ENCODE data around the gene PRR23A. TPM values are rescaled to one million over a fixed set of nuclear protein-coding genes. Genes with fewer than 3 reads are reported as not detected.
"Not testable (repeated sequence)": the region's sequence is repeated elsewhere in the genome, so short reads cannot be mapped to it uniquely, and the experiment has no call there.

The PRR23A gene
- polyA plus RNA-seq, 1 experiment = not detected

DNA sequence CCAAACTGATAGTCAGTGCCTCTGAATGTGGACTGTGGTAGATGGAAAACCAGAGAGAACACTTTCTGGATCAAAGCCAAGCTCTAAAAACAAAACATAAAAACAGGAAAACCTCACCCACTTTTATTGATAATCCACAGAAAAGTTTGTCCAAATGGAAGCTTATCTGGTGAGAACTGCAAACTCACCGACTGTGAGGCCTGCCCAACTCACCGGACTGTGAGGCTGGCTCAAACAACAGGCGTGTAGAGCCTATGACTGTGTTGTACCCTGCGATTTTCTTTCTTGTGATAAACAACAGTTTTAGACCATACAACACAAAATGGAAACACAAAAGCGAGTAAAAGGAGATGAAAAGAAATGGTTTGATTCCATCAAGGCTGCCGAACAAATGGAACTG, 31.4 kb upstream of the PRR23A start:
- DNase-seq (ENCODE audit: low read depth, low spot score) = no peak
- Histone ChIP-seq H3K27me3 (ENCODE audit: control insufficient read depth, insufficient read depth, low read length) (no peaks in the 10 kb centered on the region), H3K27ac (ENCODE audit: low read depth, low read length) (no peak overlapping the region), H3K9me3 (ENCODE audit: control insufficient read depth, insufficient read depth, low read length) (no peaks in the 10 kb centered on the region), H3K4me3 (ENCODE audit: low read depth, low read length) (no peak overlapping the region)
- CTCF ChIA-PET = no interaction called here
- TF ChIP-seq, protein P1, sequence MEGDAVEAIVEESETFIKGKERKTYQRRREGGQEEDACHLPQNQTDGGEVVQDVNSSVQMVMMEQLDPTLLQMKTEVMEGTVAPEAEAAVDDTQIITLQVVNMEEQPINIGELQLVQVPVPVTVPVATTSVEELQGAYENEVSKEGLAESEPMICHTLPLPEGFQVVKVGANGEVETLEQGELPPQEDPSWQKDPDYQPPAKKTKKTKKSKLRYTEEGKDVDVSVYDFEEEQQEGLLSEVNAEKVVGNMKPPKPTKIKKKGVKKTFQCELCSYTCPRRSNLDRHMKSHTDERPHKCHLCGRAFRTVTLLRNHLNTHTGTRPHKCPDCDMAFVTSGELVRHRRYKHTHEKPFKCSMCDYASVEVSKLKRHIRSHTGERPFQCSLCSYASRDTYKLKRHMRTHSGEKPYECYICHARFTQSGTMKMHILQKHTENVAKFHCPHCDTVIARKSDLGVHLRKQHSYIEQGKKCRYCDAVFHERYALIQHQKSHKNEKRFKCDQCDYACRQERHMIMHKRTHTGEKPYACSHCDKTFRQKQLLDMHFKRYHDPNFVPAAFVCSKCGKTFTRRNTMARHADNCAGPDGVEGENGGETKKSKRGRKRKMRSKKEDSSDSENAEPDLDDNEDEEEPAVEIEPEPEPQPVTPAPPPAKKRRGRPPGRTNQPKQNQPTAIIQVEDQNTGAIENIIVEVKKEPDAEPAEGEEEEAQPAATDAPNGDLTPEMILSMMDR (IDR thresholded peaks at IDR 0.05; ENCODE audit: low read depth, low read length) = no peak
- POLR2A ChIA-PET = no interaction called here

DNA sequence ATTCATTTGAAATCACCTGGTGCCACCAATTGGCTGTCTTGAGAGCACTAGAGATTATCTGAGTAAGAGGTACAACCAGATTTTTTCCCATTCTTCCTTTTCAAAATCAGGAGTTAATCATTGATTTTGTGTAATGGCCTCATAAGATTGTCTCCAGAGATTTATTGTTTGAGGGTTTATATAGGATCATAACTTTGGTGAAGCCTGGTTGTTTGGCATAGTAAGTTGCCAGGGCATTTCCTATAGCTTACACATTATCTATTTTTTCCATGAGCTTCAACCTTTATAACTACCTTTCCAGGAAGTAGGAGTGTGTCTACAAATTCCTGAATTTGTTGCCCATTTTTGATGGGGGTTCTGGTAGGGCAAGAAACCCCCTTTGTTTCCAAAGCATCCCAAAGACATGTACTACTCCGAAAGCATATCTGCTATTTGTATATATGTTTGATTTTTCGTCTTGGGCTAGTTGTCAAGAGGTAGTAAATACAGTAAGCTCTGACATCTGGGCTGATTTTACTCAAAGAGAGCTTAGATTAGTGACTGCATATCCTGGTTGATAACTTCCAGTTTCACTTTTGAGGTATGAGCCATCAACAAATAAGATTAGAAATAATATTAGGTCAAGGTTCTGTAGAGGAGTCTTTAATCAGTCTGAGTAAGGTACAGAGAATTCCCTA, 26.4 kb upstream of the PRR23A start:
- H3K9me3 ChIP-seq (ENCODE audit: control insufficient read depth, insufficient read depth, low read length) = no peaks in the 10 kb centered on the region
- TF ChIP-seq, protein P1 (IDR thresholded peaks at IDR 0.05; ENCODE audit: low read depth, low read length) = no peak
- H3K27ac ChIP-seq (ENCODE audit: low read depth, low read length) = no peak overlapping the region
- DNase-seq (ENCODE audit: low read depth, low spot score) = no peak
- ChIA-PET CTCF (no interaction called here), POLR2A (no interaction called here)
- H3K27me3 ChIP-seq (ENCODE audit: control insufficient read depth, insufficient read depth, low read length) = no peaks in the 10 kb centered on the region
- H3K4me3 ChIP-seq (ENCODE audit: low read depth, low read length) = no peak overlapping the region

DNA sequence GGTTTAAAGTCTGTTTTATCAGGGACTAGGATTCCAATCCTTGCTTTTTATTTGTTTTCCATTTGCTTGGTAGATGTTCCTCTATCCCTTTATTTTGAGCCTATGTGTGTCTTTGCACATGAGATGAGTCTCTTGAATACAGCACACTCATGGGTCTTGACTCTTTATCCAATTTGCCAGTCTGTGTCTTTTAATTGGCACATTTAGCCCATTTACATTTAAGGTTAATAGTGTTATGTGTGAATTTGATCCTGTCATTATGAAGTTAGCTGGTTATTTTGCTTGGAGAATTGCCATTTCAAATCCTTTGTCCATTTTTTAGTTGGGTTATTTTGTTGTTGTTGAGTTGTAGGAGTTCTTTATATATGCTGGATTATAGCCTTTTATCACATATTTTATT, 24.5 kb upstream of the PRR23A start:
- H3K27me3 ChIP-seq (ENCODE audit: control insufficient read depth, insufficient read depth, low read length); CTCF ChIA-PET; H3K9me3 ChIP-seq (ENCODE audit: control insufficient read depth, insufficient read depth, low read length); DNase-seq (ENCODE audit: low read depth, low spot score); H3K4me3 ChIP-seq (ENCODE audit: low read depth, low read length); H3K27ac ChIP-seq (ENCODE audit: low read depth, low read length); POLR2A ChIA-PET: not testable (repeated sequence)

GRCh38 chr3:139024968-139025367, 18.9 kb upstream of the PRR23A start:
- no peak for DNase-seq (ENCODE audit: low read depth, low spot score)
- no peak overlapping the region for H3K4me3 ChIP-seq (ENCODE audit: low read depth, low read length)
- TF ChIP-seq, protein P1 (IDR thresholded peaks at IDR 0.05; ENCODE audit: low read depth, low read length) = no peak
- CTCF ChIA-PET = no interaction called here
- H3K27ac ChIP-seq (ENCODE audit: low read depth, low read length) = no peak overlapping the region
- H3K27me3 ChIP-seq (ENCODE audit: control insufficient read depth, insufficient read depth, low read length) = no peaks in the 10 kb centered on the region
- H3K9me3 ChIP-seq (ENCODE audit: control insufficient read depth, insufficient read depth, low read length) = peaks cover 20% of the 10 kb centered on the region
- POLR2A ChIA-PET = no interaction called here

- POLR2A ChIA-PET = no interaction called here
- Histone ChIP-seq H3K9me3 (ENCODE audit: control insufficient read depth, insufficient read depth, low read length) (peaks cover 25% of the 10 kb centered on the region), H3K4me3 (ENCODE audit: low read depth, low read length) (no peak within 1 kb of the TSS), H3K27me3 (ENCODE audit: control insufficient read depth, insufficient read depth, low read length) (no peaks in the 10 kb centered on the region), H3K27ac (ENCODE audit: low read depth, low read length) (no peak within 1 kb of the TSS)
- TF ChIP-seq, protein P1 (IDR thresholded peaks at IDR 0.05; ENCODE audit: low read depth, low read length) = no peak
- CTCF ChIA-PET = interaction anchor here (0.7 kb wide), 1 partner anchor 458 kb away, joined by 5 read pairs; no protein-coding TSS in a partner anchor
- DNase-seq (ENCODE audit: low read depth, low spot score) = no peak
These were observed 14.8 kb upstream of the PRR23A start, which contains the start of gene PRR23B for GRCh38 chr3:139020868-139021234. Gene PRR23B, minus strand, starts transcription at chr3:139020926. Its CDS starts 265 bp downstream, at chr3:139020661.
